Right cardiac atrium (tissue), 5 donors: ENCODE measurements around the gene SENP3. TPM values are rescaled to one million over a fixed set of nuclear protein-coding genes. Genes with fewer than 3 reads are reported as not detected.

Experiments
- ATAC-seq, 2 donors: fragments of 200-7000 bp; cut with Tn5 transposase; one replicate each; pipeline versions ENCODE4 v1.8.0 to v1.9.1; 2020; ENCODE audit warnings: moderate library complexity in 2 of 2, mild to moderate bottlenecking in 1 of 2
- DNase-seq, 3 donors: peaks; one replicate each; pipeline ENCODE4 v3.0.0-alpha.2; 2020
- H3K27ac ChIP-seq: one replicate; pipeline ENCODE4 v1.5.1; 2013; ENCODE audit warnings: mild to moderate bottlenecking, low read length, control low read depth, moderate library complexity
- H3K27me3 ChIP-seq: one replicate; pipeline ENCODE4 v1.6.1; 2013; ENCODE audit not compliant: control insufficient read depth, insufficient read depth
- H3K4me1 ChIP-seq: one replicate; pipeline ENCODE4 v1.6.1; 2013; ENCODE audit warnings: low read length; ENCODE audit not compliant: control insufficient read depth, insufficient read depth
- H3K4me3 ChIP-seq: one replicate; pipeline ENCODE4 v1.5.1; 2013; ENCODE audit warnings: low read length, control low read depth
- H3K9me3 ChIP-seq: one replicate; pipeline ENCODE4 v1.6.1; 2013; ENCODE audit warnings: low read length; ENCODE audit not compliant: control insufficient read depth
- WGBS: extraction: QIAGEN DNeasy Blood & Tissue Kit; methylation state at CpG from one replicate; pipeline ENCODE4 v1.1.7; 2013; 5-methylcytosine and 5-hydroxymethylcytosine counted together
- intact Hi-C, 4 donors: fragments of 100-400 bp; cut with DNase I; formaldehyde crosslinking; loops; one replicate each; pipeline versions ENCODE4 v1.11.0 to v1.14.0; 2022 to 2023
- polyA plus RNA-seq: library from polyadenylated mRNA; stranded (reverse); fragments of 200-250 nt; gene quantifications from one replicate; pipeline ENCODE4 v1.2.3, GENCODE V29; 2013
- total RNA-seq, 4 donors: library from RNA; stranded (reverse); fragmentation: NEBNext Ultra II Directional; extraction: Animal tissue kit (Norgen Biotek cat#: 25700); gene quantifications; one replicate each; pipeline ENCODE4 v1.2.1, GENCODE V29; 2021
- donor health status: healthy with polysubstance abuse.
- donor health status: DM: no; HTN: yes; CAD: no.
- donor health status: DM: no; HTN: no; CAD: no.
- donor health status: DM: no; HTN: yes; CAD: no; lungs with severe emphysema.
- donor health status: DM: yes; HTN: yes; CAD: no.

Gene SENP3
- total and polyA plus RNA-seq, 5 donors: 27.2 to 45.2 (median 35.1) TPM

- intact Hi-C loops: loop anchor here in 2 of 4 donors (5.0 to 10.0 kb wide), 2 partner anchors 39 to 202 kb away; partner anchors contain the start of genes KCTD11 (in 1 of the 2) and TMEM95 (in 1 of the 2)
- ATAC-seq: no peak
- Histone ChIP-seq H3K4me1 (peaks cover 8% of the 10 kb centered on the region), H3K9me3 (no peaks in the 10 kb centered on the region), H3K27me3 (no peaks in the 10 kb centered on the region), H3K27ac (no peak overlapping the region), H3K4me3 (no peak overlapping the region)
- no peak for DNase-seq
- 79% methylated on average over 12 of the region's 12 CpGs for WGBS
Observed at GRCh38 chr17:7556627-7557026, 5.1 kb upstream of the SENP3 start.

GRCh38 chr17:7557147-7557764 is 4.5 kb upstream of the SENP3 start:
- WGBS: 52% methylated on average over 19 of the region's 19 CpGs
- intact Hi-C loops: loop anchor here in 2 of 4 donors (5.0 to 10.0 kb wide), 2 partner anchors 40 to 202 kb away; partner anchors contain the start of genes KCTD11 (in 1 of the 2) and TMEM95 (in 1 of the 2)
- no peak overlapping the region for H3K4me3 ChIP-seq
- peak overlapping the region; percentile 90 for H3K27ac ChIP-seq
- H3K9me3 ChIP-seq: no peaks in the 10 kb centered on the region
- ATAC-seq (no peak), DNase-seq (peak in 2 of 3 donors; percentile 64 to 72)
- no peaks in the 10 kb centered on the region for H3K27me3 ChIP-seq
- H3K4me1 ChIP-seq: peaks cover 8% of the 10 kb centered on the region

GRCh38 chr17:7557775-7558543 is 3.8 kb upstream of the SENP3 start:
- 6% methylated on average over 21 of the region's 21 CpGs for WGBS
- no peaks in the 10 kb centered on the region for H3K9me3 ChIP-seq
- peak overlapping the region; percentile 90 for H3K27ac ChIP-seq
- peak; percentile 75 to 79 for ATAC-seq
- H3K27me3 ChIP-seq: no peaks in the 10 kb centered on the region
- peaks cover 8% of the 10 kb centered on the region for H3K4me1 ChIP-seq
- DNase-seq: peak; percentile 86 to 96 (median 95)
- H3K4me3 ChIP-seq: no peak overlapping the region
- intact Hi-C loops: loop anchor here in 2 of 4 donors (5.0 to 10.0 kb wide), 2 partner anchors 41 to 203 kb away; partner anchors contain the start of genes KCTD11 (in 1 of the 2) and TMEM95 (in 1 of the 2)

- H3K27me3 ChIP-seq: no peaks in the 10 kb centered on the region
- H3K4me3 ChIP-seq: peak within 1 kb of the TSS; percentile 27
- 34% methylated on average over 16 of the region's 16 CpGs for WGBS
- ATAC-seq: peak; percentile 31 to 42
- H3K9me3 ChIP-seq: no peaks in the 10 kb centered on the region
- H3K27ac ChIP-seq: peak within 1 kb of the TSS; percentile 90
- intact Hi-C loops: loop anchor here in 2 of 4 donors (5.0 to 10.0 kb wide), 2 partner anchors 41 to 204 kb away; partner anchors contain the start of genes KCTD11 (in 1 of the 2) and TMEM95 (in 1 of the 2)
- DNase-seq: peak; percentile 64 to 88 (median 87)
- H3K4me1 ChIP-seq: peaks cover 8% of the 10 kb centered on the region
Observed at GRCh38 chr17:7558544-7559319, 3.0 kb upstream of the SENP3 start, which contains the start of gene TNFSF13. TSS of gene TNFSF13 (plus strand) at chr17:7558750. CDS start at chr17:7559040, 290 bp downstream.

- DNase-seq (peak in 1 of 3 donors; percentile 68), ATAC-seq (no peak)
- intact Hi-C loops: loop anchor here (2.0 to 10.0 kb wide), 5 partner anchors 42 to 205 kb away; partner anchors contain the start of genes FGF11 (in 1 of the 4), KCTD11 (in 1 of the 4), TMEM102 (in 1 of the 4) and TMEM95 (in 1 of the 4)
- 71% methylated on average over 18 of the region's 18 CpGs for WGBS
- H3K27ac ChIP-seq: peak overlapping the region; percentile 90
- H3K4me1 ChIP-seq: peaks cover 8% of the 10 kb centered on the region
- peak overlapping the region; percentile 27 for H3K4me3 ChIP-seq
- H3K9me3 ChIP-seq: no peaks in the 10 kb centered on the region
- no peaks in the 10 kb centered on the region for H3K27me3 ChIP-seq
Observed at GRCh38 chr17:7559320-7560171, 2.2 kb upstream of the SENP3 start.

- DNase-seq (peak; percentile 73 to 84 (median 84)), ATAC-seq (peak; percentile 14 to 38)
- no peaks in the 10 kb centered on the region for H3K27me3 ChIP-seq
- peak overlapping the region; percentile 72 for H3K27ac ChIP-seq
- H3K4me3 ChIP-seq: peak overlapping the region; percentile 1
- H3K9me3 ChIP-seq: no peaks in the 10 kb centered on the region
- intact Hi-C loops: loop anchor here in 2 of 4 donors (2.0 to 10.0 kb wide), 3 partner anchors 46 to 126 kb away; partner anchors contain the start of genes FGF11 (in 1 of the 2) and TMEM102 (in 1 of the 2)
- peaks cover 8% of the 10 kb centered on the region for H3K4me1 ChIP-seq
- WGBS: 30% methylated on average over 22 of the region's 22 CpGs
Observed at GRCh38 chr17:7560172-7561027, 1.3 kb upstream of the SENP3 start.

- intact Hi-C loops: loop anchor here in 2 of 4 donors (2.0 to 10.0 kb wide), 3 partner anchors 46 to 126 kb away; partner anchors contain the start of genes FGF11 (in 1 of the 2) and TMEM102 (in 1 of the 2)
- peak overlapping the region; percentile 78 for H3K4me3 ChIP-seq
- H3K27ac ChIP-seq: peak overlapping the region; percentile 87
- H3K4me1 ChIP-seq: peaks cover 8% of the 10 kb centered on the region
- H3K27me3 ChIP-seq: no peaks in the 10 kb centered on the region
- DNase-seq (peak; percentile 92 to 96 (median 96)), ATAC-seq (peak; percentile 68 to 76)
- H3K9me3 ChIP-seq: no peaks in the 10 kb centered on the region
- WGBS: under 1% methylated on average over 32 of the region's 32 CpGs
Observed at GRCh38 chr17:7561028-7561575, 617 bp upstream of the SENP3 start.

GRCh38 chr17:7562208-7562605 is 488 bp downstream of the SENP3 start:
- intact Hi-C loops: loop anchor here in 2 of 4 donors (5.0 to 10.0 kb wide), 2 partner anchors 50 to 127 kb away; partner anchors contain the start of genes FGF11 (in 1 of the 2) and TMEM102 (in 1 of the 2)
- Histone ChIP-seq H3K27me3 (no peaks in the 10 kb centered on the region), H3K27ac (peak overlapping the region; percentile 70), H3K4me3 (peak overlapping the region; percentile 78), H3K9me3 (no peaks in the 10 kb centered on the region), H3K4me1 (peaks cover 6% of the 10 kb centered on the region)
- DNase-seq (no peak), ATAC-seq (peak in 1 of 2 donors; percentile 0)
- under 1% methylated on average over 28 of the region's 28 CpGs for WGBS
